GM19324 (cell line): ENCODE data around the gene POU2F1.
"Not testable (repeated sequence)": the region's sequence is repeated elsewhere in the genome, so short reads cannot be mapped to it uniquely, and the experiment has no call there.

ENCODE experiments used
- ATAC-seq: cut with Tn5 transposase; IDR thresholded peaks from one replicate; pipeline ENCODE4 v1.9.1; 2021; ENCODE audit warnings: mild to moderate bottlenecking, moderate library complexity; ENCODE audit not compliant: unreplicated experiment, low FRiP score

Gene POU2F1

DNA sequence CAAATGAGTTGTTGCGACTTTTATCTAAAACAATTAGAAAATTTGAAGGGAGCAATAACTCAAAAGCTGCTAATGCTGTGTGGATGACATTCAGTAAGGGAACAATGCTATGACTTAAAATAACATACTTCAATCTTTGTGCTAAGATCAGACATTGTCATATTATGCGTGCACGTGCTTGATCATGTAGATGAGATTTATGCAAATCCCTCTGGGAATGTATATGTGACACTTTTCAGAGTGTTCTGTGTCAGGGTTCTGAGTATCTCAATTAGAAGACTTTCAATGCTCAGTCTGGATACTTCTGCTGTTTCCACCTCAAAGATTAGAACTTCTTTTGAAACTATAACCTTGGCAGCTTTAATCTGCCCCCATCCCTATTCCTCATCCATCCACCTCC lies 18.6 kb upstream of the POU2F1 start:
- ATAC-seq = no peak

DNA sequence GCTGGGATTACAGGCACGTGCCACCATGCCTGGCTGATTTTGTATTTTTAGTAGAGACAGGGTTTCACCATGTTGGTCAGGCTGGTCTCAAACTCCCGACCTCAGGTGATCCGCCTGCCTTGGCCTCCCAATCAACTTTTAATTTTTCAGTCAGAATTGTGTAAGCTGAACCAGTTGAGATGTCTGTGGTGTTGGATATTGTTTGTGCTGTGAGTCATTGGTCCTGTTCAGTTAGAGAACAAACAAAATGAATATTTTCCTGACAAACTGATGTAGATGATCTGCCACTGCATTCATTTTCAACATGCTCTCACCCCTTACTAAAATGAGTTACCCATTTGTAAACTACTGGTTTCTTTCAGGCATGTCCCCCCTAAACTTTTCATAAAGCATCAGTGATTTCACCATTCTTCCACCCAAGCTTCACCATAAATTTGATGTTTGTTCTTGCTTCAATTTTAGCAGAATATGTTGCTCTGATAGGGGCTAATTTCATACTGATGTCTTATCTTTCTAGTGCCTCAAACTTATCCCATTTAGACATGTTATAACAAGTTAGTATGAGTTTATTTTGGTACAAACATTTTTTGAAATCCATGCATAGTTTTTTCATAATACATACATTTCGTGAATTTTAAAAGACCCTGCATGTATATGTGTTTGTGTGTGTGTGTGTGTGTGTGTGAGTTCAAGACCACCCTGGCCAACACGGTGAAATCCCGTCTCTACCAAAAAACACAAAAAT lies 15.2 kb upstream of the POU2F1 start:
- ATAC-seq = not testable (repeated sequence)

DNA sequence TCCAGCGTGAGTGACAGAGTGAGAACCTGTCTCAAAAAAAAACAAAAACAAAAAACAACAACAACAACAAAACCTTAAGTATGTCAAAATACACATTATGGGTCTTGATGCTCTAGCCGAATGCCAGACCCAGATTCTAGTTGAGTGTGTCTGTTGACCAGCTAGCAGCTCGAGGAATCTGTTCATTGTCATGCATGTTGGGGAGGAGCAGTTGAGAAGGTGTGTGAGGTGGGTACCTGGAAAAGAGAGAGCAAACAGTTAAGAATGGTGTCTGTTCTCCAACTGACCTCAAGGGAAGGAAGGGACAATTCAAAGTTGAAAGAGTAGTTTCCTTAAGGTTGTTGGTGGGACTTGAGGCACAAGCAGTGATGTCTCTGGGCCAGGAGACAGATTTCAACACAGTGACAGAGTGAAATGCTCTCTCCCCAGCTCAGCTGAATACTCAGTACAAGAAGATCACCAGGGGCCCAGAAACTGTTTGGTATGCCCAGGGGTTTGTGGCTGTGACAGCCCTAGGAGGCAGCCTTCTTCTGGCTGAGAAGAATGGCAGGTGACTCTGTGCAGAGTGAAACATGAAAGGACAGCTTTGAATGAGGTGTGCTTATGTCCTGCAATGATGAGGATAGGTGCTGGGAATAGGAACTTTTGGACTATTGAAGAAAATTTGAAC lies 14.4 kb upstream of the POU2F1 start:
- ATAC-seq = no peak

GRCh38 chr1:167207940-167208623 lies 12.6 kb upstream of the POU2F1 start:
- ATAC-seq = no peak

DNA sequence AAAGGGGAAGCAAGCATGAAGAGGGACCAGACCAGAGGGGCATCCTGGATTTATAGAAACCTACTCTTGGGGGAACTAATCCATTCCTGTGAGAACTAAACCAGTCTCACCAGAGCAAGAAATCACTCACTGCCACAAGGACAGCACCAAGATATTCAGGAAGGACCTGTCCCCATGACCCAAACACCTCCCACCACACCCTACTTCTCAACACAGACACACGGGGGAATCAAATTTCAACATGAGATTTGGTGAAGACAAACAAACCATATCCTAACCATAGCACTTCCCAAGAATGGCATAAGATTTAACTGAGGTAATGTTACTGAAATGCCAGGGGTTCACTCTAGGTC lies 12.1 kb upstream of the POU2F1 start:
- no peak for ATAC-seq

DNA sequence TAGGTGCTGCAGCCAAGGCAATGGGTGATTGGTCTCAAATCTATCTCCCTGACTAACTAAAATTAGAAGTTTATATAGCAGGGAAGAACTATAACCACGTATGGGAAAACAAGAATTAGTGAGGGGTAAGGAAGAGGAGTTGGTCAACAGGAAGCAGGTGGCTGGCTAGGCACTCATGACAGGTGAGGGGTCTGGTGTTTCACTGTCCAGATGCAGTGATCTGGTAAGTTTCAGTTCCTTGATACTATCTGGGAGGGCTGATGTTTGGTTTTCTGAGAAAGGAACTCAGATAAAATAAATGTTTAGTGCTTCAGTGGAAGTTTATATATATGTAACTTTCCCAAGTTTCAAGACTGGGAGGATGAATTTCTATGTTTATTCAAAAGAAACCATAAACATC lies 11.6 kb upstream of the POU2F1 start:
- no peak for ATAC-seq

DNA sequence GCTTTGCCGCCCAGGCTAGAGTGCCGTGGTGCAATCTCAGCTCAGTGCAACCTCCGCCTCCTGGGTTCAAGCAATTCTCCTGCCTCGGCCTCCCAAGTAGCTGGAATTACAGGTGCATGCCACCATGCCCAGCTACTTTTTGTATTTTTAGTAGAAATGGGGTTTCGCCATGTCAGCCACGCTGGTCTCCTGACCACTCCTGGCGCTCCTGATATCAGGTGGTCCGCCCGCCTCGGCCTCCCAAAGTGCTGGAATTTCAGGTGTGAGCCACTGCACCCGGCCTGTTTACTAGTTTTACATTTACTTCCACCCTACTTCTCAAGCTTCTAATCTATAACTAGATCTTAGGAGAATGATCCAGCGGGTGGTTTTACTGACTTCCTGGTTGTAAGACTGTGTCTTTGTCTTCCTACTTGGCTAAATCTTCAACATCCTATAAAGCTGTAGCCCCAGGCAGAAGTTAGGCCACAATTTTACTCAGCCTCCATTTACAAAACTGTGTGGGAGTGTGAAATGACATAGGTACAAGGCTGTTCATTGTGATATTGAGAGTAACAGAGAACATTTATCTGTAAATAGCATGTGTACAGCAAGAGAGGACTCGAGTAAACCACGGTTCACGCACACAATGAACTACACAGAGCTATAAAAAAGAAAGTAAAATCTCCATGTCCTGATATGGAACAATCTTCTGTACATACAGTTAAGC lies 9.6 kb upstream of the POU2F1 start:
- ATAC-seq = no peak

GRCh38 chr1:167212025-167212424 lies 8.7 kb upstream of the POU2F1 start:
- ATAC-seq = no peak

GRCh38 chr1:167216809-167217208 lies 3.9 kb upstream of the POU2F1 start:
- no peak for ATAC-seq

DNA sequence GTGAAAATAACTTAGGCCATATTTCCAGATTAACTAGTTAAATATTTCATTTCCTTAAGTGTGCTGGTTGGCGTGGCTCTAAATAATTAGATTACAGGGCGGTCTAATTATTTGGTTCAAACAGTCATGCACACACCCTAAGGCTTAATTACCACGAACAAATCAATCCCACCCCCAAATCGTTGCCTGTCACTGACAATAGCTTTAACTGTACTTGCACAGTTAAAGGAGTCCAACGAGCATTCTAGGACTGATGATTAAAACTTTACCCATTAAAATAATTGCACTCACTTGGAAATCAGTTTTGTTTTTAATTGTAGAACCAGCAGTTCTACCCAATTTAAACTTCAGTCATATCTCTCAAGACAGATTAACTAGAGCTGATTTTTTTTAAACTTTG lies 1.5 kb upstream of the POU2F1 start:
- no peak for ATAC-seq

GRCh38 chr1:167219646-167220536 lies 795 bp upstream of the POU2F1 start:
- peak; percentile 34 for ATAC-seq

DNA sequence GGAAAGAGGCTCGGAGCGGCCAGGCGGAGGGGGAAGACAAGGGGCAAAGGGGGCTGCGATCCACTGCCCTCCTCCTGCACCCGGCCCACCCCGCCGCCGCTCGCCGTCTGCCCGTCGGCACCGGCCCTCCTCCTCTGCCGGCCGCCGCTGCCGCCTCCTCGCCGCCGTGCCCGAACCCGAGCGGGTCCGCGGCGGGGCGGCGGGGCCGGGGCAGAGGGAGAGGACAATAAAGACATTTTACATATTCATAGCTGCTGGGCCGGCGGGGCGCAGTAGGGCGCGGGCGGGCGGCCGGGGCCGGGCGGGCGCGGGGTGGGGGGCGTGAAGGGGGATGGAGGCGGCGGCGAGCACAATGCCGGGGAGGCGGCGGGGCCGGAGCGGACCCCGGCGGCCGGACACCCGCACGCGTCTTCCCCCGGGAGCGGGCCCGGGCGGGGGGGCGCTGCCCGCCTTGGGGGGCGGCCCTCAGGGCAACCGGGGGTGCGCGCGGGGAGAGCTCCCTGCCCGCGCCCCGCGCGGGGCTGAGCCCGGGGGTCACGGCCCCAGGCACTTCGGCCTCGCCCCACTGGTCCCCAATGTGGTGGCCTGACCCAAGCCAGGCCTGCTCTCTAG lies 546 bp downstream of the POU2F1 start:
- peak; percentile 22 for ATAC-seq

- ATAC-seq = peak; percentile 54
Measured at GRCh38 chr1:167221738-167222610, 1.3 kb downstream of the POU2F1 start.

GRCh38 chr1:167223144-167224103 lies 2.7 kb downstream of the POU2F1 start:
- no peak for ATAC-seq

- ATAC-seq = not testable (repeated sequence)
Measured at GRCh38 chr1:167224734-167225235, 4.1 kb downstream of the POU2F1 start.

- no peak for ATAC-seq
Measured at GRCh38 chr1:167225920-167226319, 5.2 kb downstream of the POU2F1 start.

- no peak for ATAC-seq
Measured at GRCh38 chr1:167227934-167228378, 7.3 kb downstream of the POU2F1 start.
